Sigmoid colon (tissue), 7 donors: Measurements from ENCODE around the gene CT45A6. TPM values are rescaled to one million over a fixed set of nuclear protein-coding genes. Genes with fewer than 3 reads are reported as not detected.
"Not testable (repeated sequence)": the region's sequence is repeated elsewhere in the genome, so short reads cannot be mapped to it uniquely, and the experiment has no call there.

ENCODE experiments used
- DNase-seq: peaks from one replicate; pipeline ENCODE4 v3.0.0-alpha.2; 2019
- H3K27ac ChIP-seq, 4 donors: fragments of 200-600 bp; sonication (generic); one replicate each; pipeline ENCODE4 v1.5.1; 2016 to 2019; ENCODE audit warnings: mild to moderate bottlenecking in 1 of 4
- H3K27me3 ChIP-seq, 3 donors: fragments of 200-600 bp; sonication (generic); one replicate each; pipeline ENCODE4 v1.5.1; 2019; ENCODE audit warnings: mild to moderate bottlenecking in 1 of 3
- H3K36me3 ChIP-seq, 4 donors: fragments of 200-600 bp; sonication (generic); one replicate each; pipeline ENCODE4 v1.5.1; 2016 to 2019
- H3K4me1 ChIP-seq, 4 donors: fragments of 200-600 bp; sonication (generic); one replicate each; pipeline ENCODE4 v1.5.1; 2017 to 2019
- H3K4me3 ChIP-seq, 4 donors: fragments of 200-600 bp; sonication (generic); one replicate each; pipeline ENCODE4 v1.5.1; 2017 to 2019; ENCODE audit warnings: mild to moderate bottlenecking in 2 of 4, moderate library complexity in 1 of 4
- H3K9me3 ChIP-seq, 4 donors: fragments of 200-600 bp in 3 of 4; sonication (generic) in 3 of 4; one replicate each; pipeline versions ENCODE4 v1.5.1 to v1.6.1; 2013 to 2019
- WGBS, 2 donors: extraction: QIAGEN DNeasy Blood & Tissue Kit; methylation state at CpG; one replicate each; pipeline ENCODE4 v1.1.7; 2013; 5-methylcytosine and 5-hydroxymethylcytosine counted together
- intact Hi-C: fragments of 100-400 bp; cut with DNase I; formaldehyde crosslinking; loops from one replicate; pipeline ENCODE4 v1.15.1; 2023
- polyA plus RNA-seq, 3 donors: library from polyadenylated mRNA; stranded (reverse); fragments of 200-250 nt; gene quantifications; one replicate each; pipeline ENCODE4 v1.2.3, GENCODE V29; 2013
- total RNA-seq, 4 donors: library from RNA; depleted of rRNA; stranded (reverse); fragments of >200 nt; gene quantifications; one replicate each; pipeline ENCODE4 v1.1.0, GENCODE V29; 2016
- donor health status: healthy with polysubstance abuse.
- donor health status: Bipolar disorder and iron deficiency.
- donor health status: healthy.

The CT45A6 gene, protein sequence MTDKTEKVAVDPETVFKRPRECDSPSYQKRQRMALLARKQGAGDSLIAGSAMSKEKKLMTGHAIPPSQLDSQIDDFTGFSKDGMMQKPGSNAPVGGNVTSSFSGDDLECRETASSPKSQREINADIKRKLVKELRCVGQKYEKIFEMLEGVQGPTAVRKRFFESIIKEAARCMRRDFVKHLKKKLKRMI
- not detected for total RNA-seq
- polyA plus RNA-seq = not detected

GRCh38 chrX:135802687-135803086 lies at the start of gene CT45A6:
Gene CT45A6 (minus strand): TSS chrX:135802787. CDS start chrX:135798993, 3,794 bp downstream.
- H3K27ac ChIP-seq = not testable (repeated sequence)

DNA sequence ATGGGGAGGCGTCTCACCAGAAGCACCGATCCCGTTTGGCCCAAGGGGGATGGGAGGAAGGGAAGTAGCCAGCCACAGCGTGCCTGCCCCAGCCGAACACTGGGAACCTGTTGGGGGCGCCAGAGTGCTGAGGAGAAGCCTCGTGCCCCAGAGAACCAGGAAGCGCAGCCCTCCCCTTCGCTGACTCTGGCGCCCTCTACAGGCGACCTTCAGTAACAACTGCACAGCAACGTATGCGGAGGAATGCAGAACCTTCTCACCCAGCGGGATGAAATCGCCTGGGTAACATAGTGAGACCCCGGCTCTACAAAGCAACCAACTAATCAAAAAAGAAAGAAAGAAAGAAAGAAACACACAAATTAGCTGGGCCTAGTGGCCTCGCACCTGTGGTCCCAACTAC lies 34.6 kb upstream of the CT45A6 start, which contains the start of gene CT45A7:
Gene CT45A7 (minus strand): TSS at position 101 of the 400 bp plus-strand sequence. CDS start 3,747 bp downstream, outside the sequence.
- H3K9me3 ChIP-seq, intact Hi-C loops, H3K27me3 ChIP-seq, H3K4me3 ChIP-seq, H3K4me1 ChIP-seq, DNase-seq, H3K27ac ChIP-seq, H3K36me3 ChIP-seq: not testable (repeated sequence)
- WGBS, 2 donors = no CpG with 5 or more reads among the region's 17 CpGs

More at GRCh38 chrX:135802687-135803086, at the start of gene CT45A6:
- intact Hi-C loops, H3K4me1 ChIP-seq, H3K27me3 ChIP-seq, DNase-seq, H3K4me3 ChIP-seq, H3K36me3 ChIP-seq, H3K9me3 ChIP-seq: not testable (repeated sequence)
- WGBS, 2 donors = no CpG with 5 or more reads among the region's 16 CpGs

GRCh38 chrX:135819912-135820311 lies 17.3 kb upstream of the CT45A6 start, which contains the start of gene CT45A2:
Gene CT45A2 (minus strand): TSS chrX:135820012. CDS start chrX:135816265, 3,747 bp downstream.
- H3K9me3 ChIP-seq, H3K27me3 ChIP-seq, H3K4me3 ChIP-seq, H3K27ac ChIP-seq, H3K36me3 ChIP-seq, DNase-seq, intact Hi-C loops, H3K4me1 ChIP-seq: not testable (repeated sequence)
- WGBS, 2 donors = no CpG with 5 or more reads among the region's 17 CpGs

GRCh38 chrX:135785403-135785802 lies 17.2 kb downstream of the CT45A6 start, which contains the start of gene CT45A5:
Gene CT45A5 (minus strand): TSS chrX:135785503. CDS start chrX:135781729, 3,774 bp downstream.
- intact Hi-C loops, H3K27ac ChIP-seq: not testable (repeated sequence)

DNA sequence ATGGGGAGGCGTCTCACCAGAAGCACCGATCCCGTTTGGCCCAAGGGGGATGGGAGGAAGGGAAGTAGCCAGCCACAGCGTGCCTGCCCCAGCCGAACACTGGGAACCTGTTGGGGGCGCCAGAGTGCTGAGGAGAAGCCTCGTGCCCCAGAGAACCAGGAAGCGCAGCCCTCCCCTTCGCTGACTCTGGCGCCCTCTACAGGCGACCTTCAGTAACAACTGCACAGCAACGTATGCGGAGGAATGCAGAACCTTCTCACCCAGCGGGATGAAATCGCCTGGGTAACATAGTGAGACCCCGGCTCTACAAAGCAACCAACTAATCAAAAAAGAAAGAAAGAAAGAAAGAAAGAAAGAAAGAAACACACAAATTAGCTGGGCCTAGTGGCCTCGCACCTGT lies 34.5 kb downstream of the CT45A6 start, which contains the start of gene CT45A3:
Gene CT45A3 (minus strand): TSS at position 101 of the 400 bp plus-strand sequence. CDS start 3,747 bp downstream, outside the sequence.
- intact Hi-C loops, H3K9me3 ChIP-seq, H3K4me3 ChIP-seq, H3K27me3 ChIP-seq, H3K4me1 ChIP-seq, DNase-seq, H3K27ac ChIP-seq, H3K36me3 ChIP-seq: not testable (repeated sequence)
- no CpG with 5 or more reads among the region's 17 CpGs for WGBS, 2 donors

More at GRCh38 chrX:135785403-135785802, 17.2 kb downstream of the CT45A6 start, which contains the start of gene CT45A5:
- not testable (repeated sequence) for H3K4me1 ChIP-seq, H3K4me3 ChIP-seq, DNase-seq, H3K27me3 ChIP-seq, H3K36me3 ChIP-seq, H3K9me3 ChIP-seq
- no CpG with 5 or more reads among the region's 16 CpGs for WGBS, 2 donors

DNA sequence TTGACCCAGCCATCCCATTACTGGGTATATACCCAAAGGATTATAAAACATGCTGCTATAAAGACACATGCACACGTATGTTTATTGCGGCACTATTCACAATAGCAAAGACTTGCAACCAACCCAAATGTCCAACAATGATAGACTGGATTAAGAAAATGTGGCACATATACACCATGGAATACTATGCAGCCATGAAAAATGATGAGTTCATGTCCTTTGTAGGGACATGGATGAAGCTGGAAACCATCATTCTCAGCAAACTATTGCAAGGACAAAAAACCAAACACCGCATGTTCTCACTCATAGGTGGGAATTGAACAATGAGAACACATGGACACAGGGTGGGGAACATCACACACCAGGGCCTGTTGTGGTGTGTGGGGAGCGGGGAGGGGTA lies 57.8 kb downstream of the CT45A6 start:
- DNase-seq, H3K27ac ChIP-seq, H3K9me3 ChIP-seq, H3K36me3 ChIP-seq, H3K27me3 ChIP-seq, H3K4me1 ChIP-seq, H3K4me3 ChIP-seq, intact Hi-C loops: not testable (repeated sequence)
- WGBS, 2 donors = 85 to 93% methylated on average over 3 to 4 of the region's 4 CpGs

Other genes with a start within 250 kb of the CT45A6 start
- not detected for gene CT45A1, start 89.1 kb downstream of the CT45A6 start, total RNA-seq
- gene CT45A1, start 89.1 kb downstream of the CT45A6 start, polyA plus RNA-seq = not detected
- gene CT45A3, start 34.6 kb downstream of the CT45A6 start, total RNA-seq = not detected
- gene CT45A3, start 34.6 kb downstream of the CT45A6 start, polyA plus RNA-seq = not detected
- not detected for gene CT45A5, start 17.3 kb downstream of the CT45A6 start, total RNA-seq
- gene CT45A5, start 17.3 kb downstream of the CT45A6 start, polyA plus RNA-seq = not detected
- not detected for gene CT45A2, start 17.2 kb upstream of the CT45A6 start, total RNA-seq
- not detected for gene CT45A2, start 17.2 kb upstream of the CT45A6 start, polyA plus RNA-seq
- gene CT45A7, start 34.5 kb upstream of the CT45A6 start, total RNA-seq = not detected
- not detected for gene CT45A7, start 34.5 kb upstream of the CT45A6 start, polyA plus RNA-seq
- not detected for gene CT45A8, start 51.8 kb upstream of the CT45A6 start, total RNA-seq
- not detected for gene CT45A8, start 51.8 kb upstream of the CT45A6 start, polyA plus RNA-seq
- gene CT45A9, start 69.0 kb upstream of the CT45A6 start, total RNA-seq = not detected
- gene CT45A9, start 69.0 kb upstream of the CT45A6 start, polyA plus RNA-seq = not detected
- gene CT45A10, start 90.7 kb upstream of the CT45A6 start, total RNA-seq = not detected
- not detected for gene CT45A10, start 90.7 kb upstream of the CT45A6 start, polyA plus RNA-seq
- not detected for gene SAGE1, start 90.9 kb upstream of the CT45A6 start, total RNA-seq
- gene SAGE1, start 90.9 kb upstream of the CT45A6 start, polyA plus RNA-seq = not detected
- gene MMGT1, start 171.2 kb upstream of the CT45A6 start, total RNA-seq = 10 to 100 TPM; 27.7 to 35.1 (median 32.5) TPM
- gene MMGT1, start 171.2 kb upstream of the CT45A6 start, polyA plus RNA-seq = 10 to 100 TPM in 1 of 3 donors, 1 to 10 TPM in 2; 5.1 to 13.6 (median 6.0) TPM
- gene SLC9A6, start 182.6 kb upstream of the CT45A6 start, total RNA-seq = 10 to 100 TPM; 12.5 to 16.9 (median 14.4) TPM
- 1 to 10 TPM; 1.8 to 8.2 (median 3.2) TPM for gene SLC9A6, start 182.6 kb upstream of the CT45A6 start, polyA plus RNA-seq